Measurements from ENCODE around the gene KRT3. TPM values are rescaled to one million over a fixed set of nuclear protein-coding genes. Genes with fewer than 3 reads are reported as not detected.
"Not testable (repeated sequence)": the region's sequence is repeated elsewhere in the genome, so short reads cannot be mapped to it uniquely, and the experiment has no call there.

Gene KRT3
- total RNA-seq, 1 donor = not detected

GRCh38 chr12:52765702-52766101 is 30.2 kb downstream of the KRT3 start:
- Histone ChIP-seq H3K36me3 (ENCODE audit: insufficient read depth, low read length) (no peaks in the 10 kb centered on the region), H3K9me3 (ENCODE audit: low read depth, low read length) (no peaks in the 10 kb centered on the region), H3K27me3 (ENCODE audit: insufficient read depth, low read length) (peaks cover 19% of the 10 kb centered on the region), H2AFZ (ENCODE audit: low read length) (no peak overlapping the region), H4K20me1 (ENCODE audit: insufficient read depth, low read length) (no peaks in the 10 kb centered on the region), H3K79me2 (ENCODE audit: insufficient read depth, low read length) (no peaks in the 10 kb centered on the region), H3K4me2 (ENCODE audit: insufficient read depth, low read length) (no peak overlapping the region), H3K4me1 (ENCODE audit: insufficient read depth, low read length) (no peaks in the 10 kb centered on the region), H3K4me3 (ENCODE audit: insufficient read depth, low read length) (no peak overlapping the region), H3K27ac (ENCODE audit: low read depth, low read length) (no peak overlapping the region)
- no peak for DNase-seq (ENCODE audit: insufficient read length, low spot score, missing footprints)
- TF ChIP-seq, protein P1, sequence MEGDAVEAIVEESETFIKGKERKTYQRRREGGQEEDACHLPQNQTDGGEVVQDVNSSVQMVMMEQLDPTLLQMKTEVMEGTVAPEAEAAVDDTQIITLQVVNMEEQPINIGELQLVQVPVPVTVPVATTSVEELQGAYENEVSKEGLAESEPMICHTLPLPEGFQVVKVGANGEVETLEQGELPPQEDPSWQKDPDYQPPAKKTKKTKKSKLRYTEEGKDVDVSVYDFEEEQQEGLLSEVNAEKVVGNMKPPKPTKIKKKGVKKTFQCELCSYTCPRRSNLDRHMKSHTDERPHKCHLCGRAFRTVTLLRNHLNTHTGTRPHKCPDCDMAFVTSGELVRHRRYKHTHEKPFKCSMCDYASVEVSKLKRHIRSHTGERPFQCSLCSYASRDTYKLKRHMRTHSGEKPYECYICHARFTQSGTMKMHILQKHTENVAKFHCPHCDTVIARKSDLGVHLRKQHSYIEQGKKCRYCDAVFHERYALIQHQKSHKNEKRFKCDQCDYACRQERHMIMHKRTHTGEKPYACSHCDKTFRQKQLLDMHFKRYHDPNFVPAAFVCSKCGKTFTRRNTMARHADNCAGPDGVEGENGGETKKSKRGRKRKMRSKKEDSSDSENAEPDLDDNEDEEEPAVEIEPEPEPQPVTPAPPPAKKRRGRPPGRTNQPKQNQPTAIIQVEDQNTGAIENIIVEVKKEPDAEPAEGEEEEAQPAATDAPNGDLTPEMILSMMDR (IDR thresholded peaks at IDR 0.05; ENCODE audit: extremely low read depth, low read depth, low read length) = no peak

GRCh38 chr12:52763991-52764390 is 31.9 kb downstream of the KRT3 start:
- Histone ChIP-seq H3K36me3 (ENCODE audit: insufficient read depth, low read length) (no peaks in the 10 kb centered on the region), H4K20me1 (ENCODE audit: insufficient read depth, low read length) (no peaks in the 10 kb centered on the region), H3K79me2 (ENCODE audit: insufficient read depth, low read length) (no peaks in the 10 kb centered on the region), H3K4me3 (ENCODE audit: insufficient read depth, low read length) (no peak overlapping the region), H3K4me1 (ENCODE audit: insufficient read depth, low read length) (no peaks in the 10 kb centered on the region), H3K27me3 (ENCODE audit: insufficient read depth, low read length) (peaks cover 19% of the 10 kb centered on the region), H3K9me3 (ENCODE audit: low read depth, low read length) (no peaks in the 10 kb centered on the region), H3K4me2 (ENCODE audit: insufficient read depth, low read length) (no peak overlapping the region), H3K27ac (ENCODE audit: low read depth, low read length) (no peak overlapping the region), H2AFZ (ENCODE audit: low read length) (no peak overlapping the region)
- TF ChIP-seq, protein P1 (IDR thresholded peaks at IDR 0.05; ENCODE audit: extremely low read depth, low read depth, low read length) = no peak
- DNase-seq (ENCODE audit: insufficient read length, low spot score, missing footprints) = no peak

DNA sequence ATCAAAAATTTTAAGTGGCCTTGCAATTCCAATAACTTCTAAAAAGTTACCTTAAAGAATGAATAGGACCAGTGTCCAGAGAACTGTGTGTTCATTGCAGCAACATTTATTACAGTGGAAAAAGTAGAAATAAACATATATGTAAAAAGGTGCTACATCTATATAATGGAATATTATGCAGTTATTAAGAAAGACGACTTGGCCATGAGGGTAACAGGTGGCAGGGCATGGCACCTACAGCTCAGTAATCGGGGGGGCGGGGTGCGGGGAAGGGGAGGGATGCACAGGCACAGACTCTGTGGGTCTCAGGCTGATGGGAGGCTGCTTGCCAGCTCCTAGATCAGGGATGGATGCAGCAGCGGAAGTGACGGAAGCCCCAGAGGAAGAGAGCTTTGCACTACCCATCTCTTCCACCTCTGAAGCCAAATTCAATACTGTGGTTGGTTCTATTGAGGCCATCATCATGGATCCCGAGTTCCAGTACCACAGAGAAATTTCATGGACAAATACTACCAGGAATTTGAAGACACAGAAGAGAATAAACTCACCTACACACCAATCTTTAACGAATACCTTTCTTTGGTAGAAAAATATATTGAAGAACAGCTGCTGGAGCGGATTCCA is 32.8 kb downstream of the KRT3 start:
- Histone ChIP-seq H3K9me3 (ENCODE audit: low read depth, low read length) (no peaks in the 10 kb centered on the region), H3K36me3 (ENCODE audit: insufficient read depth, low read length) (no peaks in the 10 kb centered on the region)

DNA sequence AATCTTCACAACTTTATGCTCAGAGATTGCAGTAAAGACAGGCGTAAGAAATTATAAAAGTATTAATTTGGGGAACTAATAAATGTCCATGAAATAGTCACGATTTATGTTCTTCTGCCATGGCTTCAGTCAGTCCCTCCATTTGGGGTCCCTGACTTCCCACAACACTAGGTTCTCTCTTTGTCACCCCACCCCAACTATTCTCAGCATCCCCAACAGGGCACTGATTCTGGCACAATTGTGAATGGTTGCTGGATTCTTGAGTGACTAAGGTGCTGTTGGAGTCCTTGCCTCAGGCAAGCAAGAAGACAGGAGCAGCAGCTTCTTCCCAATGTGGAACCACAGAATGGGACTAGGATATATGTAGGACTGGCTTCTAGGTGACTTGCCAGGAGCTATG is 34.1 kb downstream of the KRT3 start:
- Histone ChIP-seq H2AFZ (ENCODE audit: low read length) (no peak overlapping the region), H4K20me1 (ENCODE audit: insufficient read depth, low read length) (no peaks in the 10 kb centered on the region), H3K27me3 (ENCODE audit: insufficient read depth, low read length) (peaks cover 6% of the 10 kb centered on the region), H3K27ac (ENCODE audit: low read depth, low read length) (no peak overlapping the region), H3K9me3 (ENCODE audit: low read depth, low read length) (no peaks in the 10 kb centered on the region), H3K79me2 (ENCODE audit: insufficient read depth, low read length) (no peaks in the 10 kb centered on the region), H3K36me3 (ENCODE audit: insufficient read depth, low read length) (no peaks in the 10 kb centered on the region), H3K4me1 (ENCODE audit: insufficient read depth, low read length) (no peaks in the 10 kb centered on the region), H3K4me2 (ENCODE audit: insufficient read depth, low read length) (no peak overlapping the region), H3K4me3 (ENCODE audit: insufficient read depth, low read length) (no peak overlapping the region)
- TF ChIP-seq, protein P1 (IDR thresholded peaks at IDR 0.05; ENCODE audit: extremely low read depth, low read depth, low read length) = no peak
- no peak for DNase-seq (ENCODE audit: insufficient read length, low spot score, missing footprints)

More for the DNA sequence above, 32.8 kb downstream of the KRT3 start:
- H3K79me2 ChIP-seq (ENCODE audit: insufficient read depth, low read length) = no peaks in the 10 kb centered on the region
- H2AFZ ChIP-seq (ENCODE audit: low read length) = no peak overlapping the region
- no peaks in the 10 kb centered on the region for H4K20me1 ChIP-seq (ENCODE audit: insufficient read depth, low read length)
- no peak overlapping the region for H3K27ac ChIP-seq (ENCODE audit: low read depth, low read length)
- no peak overlapping the region for H3K4me2 ChIP-seq (ENCODE audit: insufficient read depth, low read length)
- H3K4me1 ChIP-seq (ENCODE audit: insufficient read depth, low read length) = no peaks in the 10 kb centered on the region
- no peak for DNase-seq (ENCODE audit: insufficient read length, low spot score, missing footprints)
- no peak overlapping the region for H3K4me3 ChIP-seq (ENCODE audit: insufficient read depth, low read length)
- TF ChIP-seq, protein P1 (IDR thresholded peaks at IDR 0.05; ENCODE audit: extremely low read depth, low read depth, low read length) = no peak
- H3K27me3 ChIP-seq (ENCODE audit: insufficient read depth, low read length) = peaks cover 16% of the 10 kb centered on the region

- not testable (repeated sequence) for H4K20me1 ChIP-seq (ENCODE audit: insufficient read depth, low read length); DNase-seq (ENCODE audit: insufficient read length, low spot score, missing footprints); H3K27ac ChIP-seq (ENCODE audit: low read depth, low read length); H2AFZ ChIP-seq (ENCODE audit: low read length); H3K79me2 ChIP-seq (ENCODE audit: insufficient read depth, low read length); H3K4me2 ChIP-seq (ENCODE audit: insufficient read depth, low read length); H3K4me1 ChIP-seq (ENCODE audit: insufficient read depth, low read length); H3K4me3 ChIP-seq (ENCODE audit: insufficient read depth, low read length); H3K9me3 ChIP-seq (ENCODE audit: low read depth, low read length); H3K36me3 ChIP-seq (ENCODE audit: insufficient read depth, low read length); H3K27me3 ChIP-seq (ENCODE audit: insufficient read depth, low read length)
Observed at GRCh38 chr12:52761218-52761617, 34.7 kb downstream of the KRT3 start.

All from osteoblast (primary cell).